Esophagus squamous epithelium (tissue), 5 donors: ENCODE results near the gene PSMA5. TPM values are rescaled to one million over a fixed set of nuclear protein-coding genes. Genes with fewer than 3 reads are reported as not detected.
"Not testable (repeated sequence)": the region's sequence is repeated elsewhere in the genome, so short reads cannot be mapped to it uniquely, and the experiment has no call there.

Experiments
- DNase-seq: peaks from one replicate; lab custom pipeline; 2025; lab: John Stamatoyannopoulos, UW
- H3K27ac ChIP-seq, 4 donors: fragments of 200-600 bp; sonication (generic); one replicate each; pipeline ENCODE4 v1.5.1; 2016 to 2019; ENCODE audit warnings: mild to moderate bottlenecking in 1 of 4
- H3K27me3 ChIP-seq, 4 donors: fragments of 200-600 bp; sonication (generic); 1 replicate in 3 of 4; 2 replicates in 1 of 4; pipeline versions ENCODE4 v1.5.1 to v1.6.0; 2017 to 2021; ENCODE audit warnings: antibody characterized with exemption in 1 of 4
- H3K36me3 ChIP-seq, 3 donors: fragments of 200-600 bp; sonication (generic); one replicate each; pipeline ENCODE4 v1.5.1; 2016 to 2019
- H3K4me1 ChIP-seq, 3 donors: fragments of 200-600 bp; sonication (generic); one replicate each; pipeline ENCODE4 v1.5.1; 2017 to 2019
- H3K4me3 ChIP-seq, 4 donors: fragments of 200-600 bp; sonication (generic); 1 replicate in 3 of 4; 2 replicates in 1 of 4; pipeline ENCODE4 v1.5.1; 2016 to 2019; ENCODE audit warnings: mild to moderate bottlenecking in 2 of 4, moderate library complexity in 1 of 4
- H3K9me3 ChIP-seq, 3 donors: fragments of 200-600 bp; sonication (generic); one replicate each; pipeline ENCODE4 v1.5.1; 2016 to 2019
- CTCF ChIP-seq, 6 experiments: fragments of 450-650 bp in 4 of 6; fragments of 200-600 bp in 2 of 6; sonication (generic) in 2 of 6; IDR thresholded peaks; one replicate each; pipeline ENCODE4 v1.5.1; 2016 to 2019; ENCODE audit warnings: antibody characterized with exemption in 6 of 6, mild to moderate bottlenecking in 4 of 6, moderate library complexity in 4 of 6
- POLR2A ChIP-seq, 4 donors: fragments of 450-650 bp; IDR thresholded peaks; one replicate each; pipeline ENCODE4 v1.6.1; 2017; ENCODE audit warnings: antibody characterized with exemption in 4 of 4, mild to moderate bottlenecking in 4 of 4, moderate library complexity in 3 of 4
- WGBS, 2 donors: methylation state at CpG; one replicate each; pipeline ENCODE4 v1.1.5; 2018; 5-methylcytosine and 5-hydroxymethylcytosine counted together
- intact Hi-C: fragments of 100-400 bp; cut with DNase I; formaldehyde crosslinking; loops from one replicate; pipeline ENCODE4 v1.15.0; 2022
- total RNA-seq, 4 donors: library from RNA; depleted of rRNA; stranded (reverse); fragments of >200 nt; gene quantifications; one replicate each; pipeline ENCODE4 v1.1.0, GENCODE V29; 2016
- donor health status: DM: yes; HTN: yes; CAD: no.

The PSMA5 gene
- total RNA-seq, 4 donors from 2014 or later: 31.5 to 57.7 (median 46.8) TPM

GRCh38 chr1:109383087-109383779 lies 43.0 kb downstream of the PSMA5 start:
- Histone ChIP-seq H3K4me1 (peaks cover 0 to 43% (median 12%) of the 10 kb centered on the region in 3 donors), H3K9me3 (no peaks in the 10 kb centered on the region), H3K4me3 (no peak overlapping the region), H3K36me3 (no peaks in the 10 kb centered on the region), H3K27ac (peak overlapping the region in 3 of 4 donors; percentile 65 to 93 (median 67)), H3K27me3 (no peaks in the 10 kb centered on the region)
- TF ChIP-seq POLR2A (IDR thresholded peaks at IDR 0.05) (no peak), CTCF (IDR thresholded peaks at IDR 0.05) (no peak)
- no peak for DNase-seq
- intact Hi-C loops: no loop called here
- 49 to 60% methylated on average over 2 of the region's 2 CpGs for WGBS, 2 donors

GRCh38 chr1:109381573-109381972 lies 44.7 kb downstream of the PSMA5 start:
- Histone ChIP-seq H3K27me3 (no peaks in the 10 kb centered on the region), H3K4me3 (no peak overlapping the region), H3K27ac (peak overlapping the region in 2 of 4 donors; percentile 67 to 93), H3K4me1 (peaks cover 0 to 33% (median 8%) of the 10 kb centered on the region in 3 donors), H3K9me3 (no peaks in the 10 kb centered on the region), H3K36me3 (no peaks in the 10 kb centered on the region)
- intact Hi-C loops: no loop called here
- WGBS, 2 donors: 67 to 68% methylated on average over 2 of the region's 2 CpGs
- TF ChIP-seq CTCF (IDR thresholded peaks at IDR 0.05) (no peak), POLR2A (IDR thresholded peaks at IDR 0.05) (no peak)
- DNase-seq: no peak

GRCh38 chr1:109379907-109380306 lies 46.3 kb downstream of the PSMA5 start:
- DNase-seq: no peak
- Histone ChIP-seq H3K9me3 (no peaks in the 10 kb centered on the region), H3K27me3 (no peaks in the 10 kb centered on the region), H3K4me3 (no peak overlapping the region), H3K36me3 (no peaks in the 10 kb centered on the region), H3K4me1 (peaks cover 0 to 16% (median 3%) of the 10 kb centered on the region in 3 donors), H3K27ac (peak overlapping the region in 2 of 4 donors; percentile 14 to 15)
- WGBS, 2 donors: 81 to 86% methylated on average over 3 of the region's 3 CpGs
- intact Hi-C loops: no loop called here
- TF ChIP-seq CTCF (IDR thresholded peaks at IDR 0.05): no peak
- no peak for TF ChIP-seq POLR2A (IDR thresholded peaks at IDR 0.05)

- H3K27me3 ChIP-seq: no peaks in the 10 kb centered on the region
- TF ChIP-seq POLR2A (IDR thresholded peaks at IDR 0.05): no peak
- no peak for TF ChIP-seq CTCF (IDR thresholded peaks at IDR 0.05)
- H3K9me3 ChIP-seq: no peaks in the 10 kb centered on the region
- no peak for DNase-seq
- H3K27ac ChIP-seq: peak overlapping the region in 2 of 4 donors; percentile 14 to 15
- peaks cover 0 to 12% (median 2%) of the 10 kb centered on the region in 3 donors for H3K4me1 ChIP-seq
- H3K4me3 ChIP-seq: no peak overlapping the region
- H3K36me3 ChIP-seq: no peaks in the 10 kb centered on the region
- 64 to 81% methylated on average over 3 of the region's 3 CpGs for WGBS, 2 donors
- intact Hi-C loops: no loop called here
These were observed 46.8 kb downstream of the PSMA5 start for GRCh38 chr1:109379422-109379821.

GRCh38 chr1:109377698-109378097 lies 48.5 kb downstream of the PSMA5 start:
- intact Hi-C loops: no loop called here
- Histone ChIP-seq H3K4me3 (no peak overlapping the region), H3K27ac (no peak overlapping the region), H3K36me3 (no peaks in the 10 kb centered on the region), H3K4me1 (peaks cover 0 to 16% (median 0%) of the 10 kb centered on the region in 3 donors), H3K9me3 (no peaks in the 10 kb centered on the region), H3K27me3 (no peaks in the 10 kb centered on the region)
- 83 to 91% methylated on average over 4 of the region's 4 CpGs for WGBS, 2 donors
- DNase-seq: no peak
- TF ChIP-seq CTCF (IDR thresholded peaks at IDR 0.05): no peak
- TF ChIP-seq POLR2A (IDR thresholded peaks at IDR 0.05): no peak

GRCh38 chr1:109373696-109374095 lies 52.6 kb downstream of the PSMA5 start:
- H3K27me3 ChIP-seq, H3K9me3 ChIP-seq, intact Hi-C loops, DNase-seq, H3K36me3 ChIP-seq, H3K4me3 ChIP-seq: not testable (repeated sequence)
- H3K27ac ChIP-seq: peak overlapping the region in 3 of 4 donors; percentile 36 to 86 (median 74)
- peaks cover 0 to 48% (median 11%) of the 10 kb centered on the region in 3 donors for H3K4me1 ChIP-seq
- 68 to 76% methylated on average over 2 of the region's 2 CpGs for WGBS, 2 donors
